ENCODE data around the gene COL4A4.
A peak's percentile ranks its signal among the peaks of the same experiment; 100 is the strongest.

The COL4A4 gene

GRCh38 chr2:226978300-226978699 is 185.7 kb downstream of the COL4A4 start:
- no peak for DNase-seq

DNA sequence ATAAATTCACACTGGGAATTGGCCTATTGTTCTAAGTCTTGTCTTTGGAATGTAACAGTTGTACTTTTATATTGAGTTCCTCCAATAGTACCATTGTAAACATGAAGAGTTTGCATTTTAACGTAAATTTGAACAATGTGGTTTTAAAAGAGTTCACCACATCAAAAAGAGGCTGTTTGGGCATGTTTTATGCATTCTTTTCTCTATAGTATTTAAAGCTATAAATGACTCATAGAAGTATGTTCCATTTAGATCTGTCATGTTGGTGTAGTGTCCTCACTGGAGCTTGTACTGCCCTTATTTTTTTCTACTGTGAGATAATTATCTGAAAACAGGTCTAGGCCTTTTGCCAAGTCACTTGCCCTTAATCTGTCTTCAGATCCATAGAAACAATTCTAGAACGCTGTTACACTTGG is 186.2 kb downstream of the COL4A4 start:
- DNase-seq = no peak

GRCh38 chr2:226973816-226974215 is 190.2 kb downstream of the COL4A4 start:
- DNase-seq = no peak

GRCh38 chr2:226971770-226972169 is 192.2 kb downstream of the COL4A4 start:
- no peak for DNase-seq

GRCh38 chr2:226971084-226971483 is 192.9 kb downstream of the COL4A4 start:
- DNase-seq = no peak

GRCh38 chr2:226970362-226970761 is 193.6 kb downstream of the COL4A4 start:
- no peak for DNase-seq

DNA sequence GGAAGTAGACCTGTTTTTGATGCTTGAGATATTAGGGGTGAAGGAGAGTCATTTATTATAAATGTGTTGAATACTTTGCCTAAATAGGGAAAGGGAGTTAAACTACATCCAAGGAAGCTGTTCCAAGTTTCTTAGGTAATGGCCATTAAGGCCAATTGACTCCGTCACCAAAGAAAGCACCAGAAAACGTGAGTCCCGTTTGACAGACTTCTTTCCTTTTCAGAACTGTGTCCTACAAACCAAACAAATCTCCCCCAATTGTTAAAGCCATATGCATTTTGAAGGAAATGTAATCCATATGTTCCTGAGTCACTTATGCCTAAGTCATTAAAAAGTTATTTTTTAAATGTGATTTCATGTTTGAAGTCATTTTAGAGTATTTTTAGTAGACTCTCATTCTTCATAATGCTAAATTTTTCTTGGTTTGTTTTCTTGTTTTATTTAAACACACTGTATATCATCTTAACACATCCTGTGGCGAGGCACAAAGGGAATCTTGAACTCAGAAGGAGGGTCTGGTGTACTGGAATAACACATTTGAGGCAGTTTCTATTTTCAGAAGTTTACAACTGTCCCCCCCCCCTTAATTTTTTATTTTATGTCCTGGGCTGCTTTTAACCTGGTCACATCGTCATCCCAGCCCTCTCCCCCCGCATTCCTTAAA is 194.5 kb downstream of the COL4A4 start:
- DNase-seq = no peak

GRCh38 chr2:226965376-226965775 is 198.6 kb downstream of the COL4A4 start:
- DNase-seq = no peak

- DNase-seq = no peak
These were observed 200.5 kb downstream of the COL4A4 start for GRCh38 chr2:226963528-226963927.

- no peak for DNase-seq
These were observed 201.7 kb downstream of the COL4A4 start for GRCh38 chr2:226962176-226962773.

DNA sequence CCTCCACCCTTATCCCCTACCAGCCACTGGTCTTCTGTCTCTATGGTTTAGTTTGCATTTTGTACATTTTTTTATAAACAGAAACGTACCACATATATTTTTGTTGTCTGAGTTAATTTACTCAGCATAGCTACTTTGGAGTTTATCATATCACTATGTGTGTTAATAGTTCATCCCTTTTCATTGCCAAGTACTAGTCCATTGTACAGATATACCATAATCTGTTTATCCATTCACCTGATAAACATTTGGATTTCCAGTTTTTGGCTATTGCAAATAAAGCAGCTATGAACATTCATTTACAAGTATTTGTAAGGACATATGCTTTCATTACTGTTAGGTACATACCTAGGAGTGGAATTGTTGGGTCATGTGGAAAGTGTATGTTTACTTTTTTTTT is 204.6 kb downstream of the COL4A4 start:
- DNase-seq = no peak

DNA sequence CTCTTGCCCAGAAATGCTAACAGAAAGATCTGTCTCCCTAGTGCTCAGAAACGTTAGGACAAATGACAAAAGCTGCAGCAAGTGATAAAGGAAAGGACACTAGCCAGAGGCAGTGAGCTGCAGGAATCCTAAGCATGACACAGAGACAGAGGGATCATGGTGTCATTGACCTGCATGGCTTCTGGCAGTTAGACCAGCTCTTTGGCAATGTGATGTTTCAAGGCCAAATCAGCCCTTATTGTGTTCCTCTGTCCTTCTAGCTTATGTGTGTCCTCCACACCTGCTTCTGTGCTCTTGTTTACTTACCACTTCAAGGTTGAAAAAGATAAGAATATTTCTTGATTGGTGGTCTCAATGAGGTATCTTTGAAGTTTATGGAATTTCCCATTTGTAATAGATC is 207.3 kb downstream of the COL4A4 start:
- DNase-seq = no peak

DNA sequence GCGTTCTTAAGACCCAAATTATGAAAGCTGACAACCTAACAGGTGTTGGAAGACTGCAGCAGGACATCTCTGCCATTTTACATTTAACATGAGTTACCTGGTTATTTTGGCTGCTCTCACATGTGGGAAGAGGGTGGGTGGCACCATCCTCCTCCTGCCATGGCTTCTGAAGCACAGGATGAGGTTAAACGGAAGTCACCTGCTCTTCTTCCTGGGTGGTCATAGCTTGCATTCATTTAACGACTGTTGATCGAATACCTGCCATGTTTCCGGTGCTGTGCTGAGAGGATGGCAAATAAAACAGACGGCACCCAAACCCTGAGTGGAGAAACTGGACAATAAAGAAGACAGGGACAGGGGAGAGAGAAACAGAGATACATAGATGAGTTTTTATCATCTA is 210.2 kb downstream of the COL4A4 start:
- no peak for DNase-seq

GRCh38 chr2:226953206-226953605 is 210.8 kb downstream of the COL4A4 start:
- peak; percentile 60 for DNase-seq

All from right hindlimb (tissue), 1 donor.